Fibroblast of upper back skin (primary cell): ENCODE measurements around the gene IRF6.
A peak's percentile ranks its signal among the peaks of the same experiment; 100 is the strongest.
"Not testable (repeated sequence)": the region's sequence is repeated elsewhere in the genome, so short reads cannot be mapped to it uniquely, and the experiment has no call there.

Experiments used
- DNase-seq: peaks from one replicate; pipeline ENCODE4 v3.0.0-alpha.2; 2013

IRF6 gene

GRCh38 chr1:209822706-209823105, 16.8 kb upstream of the IRF6 start:
- DNase-seq = no peak

- DNase-seq = no peak
These were observed 15.0 kb upstream of the IRF6 start for GRCh38 chr1:209820986-209821385.

GRCh38 chr1:209819058-209819457, 13.1 kb upstream of the IRF6 start:
- no peak for DNase-seq

GRCh38 chr1:209817691-209818090, 11.7 kb upstream of the IRF6 start:
- no peak for DNase-seq

- DNase-seq = no peak
These were observed 11.0 kb upstream of the IRF6 start for GRCh38 chr1:209816923-209817322.

GRCh38 chr1:209815931-209816341, 10.0 kb upstream of the IRF6 start:
- no peak for DNase-seq

- DNase-seq = no peak
These were observed 9.5 kb upstream of the IRF6 start for GRCh38 chr1:209815490-209815889.

GRCh38 chr1:209813902-209814301, 8.0 kb upstream of the IRF6 start:
- DNase-seq = no peak

- DNase-seq = no peak
These were observed 4.8 kb upstream of the IRF6 start for GRCh38 chr1:209810783-209811182.

- DNase-seq = no peak
These were observed 3.7 kb upstream of the IRF6 start for GRCh38 chr1:209809611-209810010.

GRCh38 chr1:209808059-209808581, 2.2 kb upstream of the IRF6 start:
- DNase-seq = peak; percentile 92

- no peak for DNase-seq
These were observed 1.6 kb upstream of the IRF6 start for GRCh38 chr1:209807509-209807908.

- no peak for DNase-seq
These were observed 581 bp downstream of the IRF6 start for GRCh38 chr1:209805341-209805781.

- DNase-seq = no peak
These were observed 2.4 kb downstream of the IRF6 start for GRCh38 chr1:209803568-209803967.

- no peak for DNase-seq
These were observed 3.2 kb downstream of the IRF6 start for GRCh38 chr1:209802780-209803152.

GRCh38 chr1:209802117-209802779, 3.7 kb downstream of the IRF6 start:
- no peak for DNase-seq

GRCh38 chr1:209800984-209801834, 4.7 kb downstream of the IRF6 start:
- peak; percentile 43 for DNase-seq

- peak; percentile 25 for DNase-seq
These were observed 7.8 kb downstream of the IRF6 start for GRCh38 chr1:209797978-209798639.

GRCh38 chr1:209793711-209794110, 12.2 kb downstream of the IRF6 start:
- not testable (repeated sequence) for DNase-seq

- no peak for DNase-seq
These were observed 14.0 kb downstream of the IRF6 start for GRCh38 chr1:209791920-209792319.

GRCh38 chr1:209790286-209791193, 15.4 kb downstream of the IRF6 start:
- no peak for DNase-seq

- DNase-seq = no peak
These were observed 16.7 kb downstream of the IRF6 start for GRCh38 chr1:209789245-209789644.
